GM19467 (cell line): ENCODE measurements around the gene ACSL6.

ENCODE experiments used
- ATAC-seq: cut with Tn5 transposase; IDR thresholded peaks from one replicate; pipeline ENCODE4 v1.9.1; 2021; ENCODE audit warnings: mild to moderate bottlenecking, moderate library complexity; ENCODE audit not compliant: unreplicated experiment

The ACSL6 gene

DNA sequence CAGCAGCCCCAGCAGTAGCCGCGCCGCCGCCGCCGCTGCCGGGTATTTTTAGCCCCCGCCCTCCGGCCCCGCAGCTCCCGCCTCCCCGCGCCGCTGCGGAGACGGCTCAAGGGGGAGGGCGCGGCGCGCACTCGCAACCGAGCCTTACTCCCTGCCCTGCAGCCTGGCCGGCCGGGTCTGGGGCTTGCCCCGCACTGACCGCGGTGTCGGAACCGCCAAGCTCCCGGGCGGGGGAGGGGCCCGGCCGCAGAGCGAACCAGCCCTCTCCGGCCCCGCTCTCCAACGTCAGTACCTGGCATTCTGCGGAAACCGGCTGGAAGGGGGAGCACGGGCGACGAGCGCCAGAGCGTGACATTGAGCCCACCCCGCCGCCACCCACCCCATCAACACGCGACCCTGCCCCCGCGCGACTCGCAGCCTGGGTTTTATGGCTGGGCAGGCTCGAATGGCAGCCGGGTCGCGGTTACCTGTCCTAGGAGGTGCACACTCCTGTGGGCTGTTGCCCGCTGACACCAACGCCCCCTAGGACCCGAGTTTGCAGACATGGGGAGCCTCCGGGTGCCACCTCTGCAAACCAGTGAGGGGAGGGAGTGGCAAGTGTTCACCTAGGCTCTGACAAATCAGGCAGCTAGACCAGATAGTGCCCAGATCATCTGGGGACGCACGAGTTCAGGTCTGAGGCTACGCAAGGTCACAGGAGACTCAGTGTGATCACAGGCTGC is at the start of gene ACSL6:
Gene ACSL6 (minus strand): TSS at position 37 of the 722 bp plus-strand sequence. CDS start 105 bp downstream, outside the sequence.
- no peak for ATAC-seq

- ATAC-seq = no peak
Observed at GRCh38 chr5:132060501-132061161, 49.2 kb upstream of the ACSL6 start, which contains the start of gene IL3. TSS of gene IL3 (plus strand) at chr5:132060655. CDS start at chr5:132060707, 52 bp downstream.

GRCh38 chr5:132059696-132060500 is 48.4 kb upstream of the ACSL6 start:
- ATAC-seq = no peak

DNA sequence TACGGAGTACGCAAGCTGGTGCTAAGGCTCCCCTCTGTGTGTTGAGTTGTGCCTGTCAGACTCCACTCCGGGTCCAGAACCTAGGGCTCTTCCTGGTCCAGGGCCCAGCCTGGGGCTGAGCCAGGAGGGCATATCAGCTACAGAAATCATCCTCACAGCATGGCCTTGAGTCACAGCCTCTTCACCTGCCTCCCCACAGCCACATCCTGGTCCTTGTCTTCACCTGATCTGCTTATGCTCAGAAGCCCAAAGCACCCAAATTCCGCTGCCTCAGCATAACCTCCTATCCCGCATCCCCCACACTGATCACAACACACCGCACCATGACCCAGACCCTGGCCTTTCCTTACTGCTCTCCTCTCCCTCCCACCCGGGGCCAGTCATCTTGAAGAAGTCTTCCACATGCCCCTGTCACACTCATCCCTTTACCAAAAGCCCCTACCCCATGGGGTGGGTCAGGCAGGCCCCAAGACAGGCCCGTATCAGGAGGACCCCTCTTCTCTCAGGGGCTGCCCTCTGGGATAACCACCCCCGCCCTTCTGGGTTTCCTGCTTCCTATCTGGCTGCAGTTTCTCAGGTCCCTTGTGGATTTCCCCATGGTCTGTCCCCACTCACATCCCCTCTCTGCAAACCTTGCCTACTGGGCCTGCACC is 47.7 kb upstream of the ACSL6 start:
- no peak for ATAC-seq

- ATAC-seq = no peak
Observed at GRCh38 chr5:132058646-132059042, 47.2 kb upstream of the ACSL6 start.

GRCh38 chr5:132057498-132058255 is 46.2 kb upstream of the ACSL6 start:
- no peak for ATAC-seq

DNA sequence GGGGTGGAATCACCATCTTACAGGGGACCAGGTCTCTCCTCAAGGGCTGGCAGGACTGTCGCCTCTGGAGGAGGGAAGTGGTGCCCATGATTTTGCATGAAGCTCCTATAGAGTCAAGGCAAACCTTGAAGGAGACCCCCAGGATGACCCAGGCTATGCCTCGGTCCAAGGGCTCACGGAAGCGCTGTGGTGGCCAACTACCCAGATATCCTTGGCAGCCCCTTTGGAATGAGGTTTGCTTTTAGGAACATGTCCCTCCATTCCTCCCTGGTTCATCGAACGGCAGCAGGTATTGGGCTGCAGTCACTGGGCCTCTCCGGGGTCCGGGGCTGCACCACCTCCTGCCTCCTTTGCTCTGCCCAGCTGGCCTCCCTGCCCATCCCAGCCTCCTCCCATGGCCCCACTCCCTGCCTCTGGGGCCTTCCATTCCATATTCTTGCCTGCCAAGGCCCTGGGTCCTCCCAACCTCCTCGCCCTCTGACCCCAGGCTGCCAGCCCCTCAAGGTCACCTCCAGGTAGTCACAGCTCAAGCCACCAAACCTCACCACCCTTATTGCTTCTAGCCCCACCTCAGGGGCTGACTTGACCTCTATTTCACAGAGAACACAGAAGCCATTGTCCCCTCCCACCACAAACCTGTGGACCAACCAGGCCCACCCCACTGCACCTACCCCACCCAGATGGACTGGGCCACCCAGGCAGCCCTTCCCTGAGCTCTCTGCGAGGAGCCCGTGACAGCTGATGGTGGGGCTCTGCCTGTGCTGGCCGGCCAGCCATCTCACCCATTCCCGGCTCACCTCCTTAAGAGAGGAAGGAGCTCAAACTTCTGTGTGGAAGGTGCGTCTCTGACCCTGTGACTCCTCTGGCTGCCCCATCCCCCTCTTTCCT is 45.4 kb upstream of the ACSL6 start:
- no peak for ATAC-seq

- ATAC-seq = no peak
Observed at GRCh38 chr5:132055808-132056609, 44.6 kb upstream of the ACSL6 start.

DNA sequence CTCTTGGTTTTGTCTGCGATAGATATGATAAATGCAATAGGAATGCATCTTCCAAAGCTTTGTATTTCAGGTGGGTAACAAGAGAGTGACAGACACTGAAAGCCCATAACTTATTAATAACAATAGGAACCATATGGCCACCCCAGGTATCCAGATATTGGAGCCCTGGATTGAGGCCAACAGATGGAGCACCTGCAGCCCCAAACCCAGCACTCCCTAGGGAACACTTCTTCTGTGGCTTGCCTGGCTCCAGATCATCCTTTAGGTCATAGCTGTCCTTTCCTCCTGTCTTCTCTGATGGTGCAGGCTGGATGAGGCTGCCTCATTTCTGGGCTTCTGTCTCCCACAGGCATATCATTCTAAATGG is 44.0 kb upstream of the ACSL6 start:
- ATAC-seq = no peak

- no peak for ATAC-seq
Observed at GRCh38 chr5:132054697-132055440, 43.4 kb upstream of the ACSL6 start.

- ATAC-seq = no peak
Observed at GRCh38 chr5:132054031-132054696, 42.7 kb upstream of the ACSL6 start.

- no peak for ATAC-seq
Observed at GRCh38 chr5:132053483-132053882, 42.0 kb upstream of the ACSL6 start.

- no peak for ATAC-seq
Observed at GRCh38 chr5:132052520-132052919, 41.1 kb upstream of the ACSL6 start.

- ATAC-seq = no peak
Observed at GRCh38 chr5:132050661-132051552, 39.4 kb upstream of the ACSL6 start.

DNA sequence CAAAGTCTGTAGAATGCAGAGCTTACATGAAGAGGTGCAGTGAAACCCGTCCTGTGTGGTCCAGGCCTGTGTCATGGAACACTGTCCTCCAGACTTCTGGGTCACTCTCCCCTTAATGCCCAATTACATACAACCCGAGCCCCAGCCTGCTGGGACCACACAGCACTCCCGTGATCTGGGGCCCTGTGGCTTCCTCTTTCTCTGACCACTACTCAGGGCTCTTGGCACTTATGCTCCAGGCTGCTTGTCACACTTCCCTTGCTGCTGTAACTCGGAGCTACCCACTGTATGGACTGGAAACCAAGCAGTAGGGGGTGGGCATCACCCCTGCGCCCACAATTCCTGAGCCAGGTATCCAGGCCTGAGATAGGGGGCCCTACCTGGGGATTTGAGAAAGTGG is 38.7 kb upstream of the ACSL6 start:
- ATAC-seq = no peak

DNA sequence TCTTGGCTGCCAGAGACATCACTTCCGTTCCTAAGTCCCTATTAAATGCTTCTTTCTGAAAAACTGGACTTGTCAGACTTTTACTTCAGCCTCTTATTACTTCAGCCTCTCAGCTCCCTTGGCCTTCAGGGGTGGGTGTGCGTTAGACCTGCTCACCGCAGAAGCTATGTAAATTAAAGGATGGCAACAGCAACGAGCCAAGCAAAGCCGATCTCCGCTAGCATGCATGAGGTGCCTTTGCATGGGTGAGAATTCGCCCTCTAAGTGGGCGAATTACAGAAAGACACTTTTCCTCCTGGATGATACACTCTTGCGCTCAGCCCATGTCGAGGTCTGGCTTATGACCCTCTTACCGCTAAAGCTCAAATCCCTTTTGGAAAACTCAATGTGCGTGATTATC is 38.1 kb upstream of the ACSL6 start:
- ATAC-seq = no peak
